Measurements from ENCODE around the gene CPTP. TPM values are rescaled to one million over a fixed set of nuclear protein-coding genes. Genes with fewer than 3 reads are reported as not detected.

CPTP gene
- total RNA-seq, 1 donor from 2014 or later = 36.1 TPM

- no peak for DNase-seq (ENCODE audit: low spot score)
Measured at GRCh38 chr1:1292442-1292779, 32.2 kb upstream of the CPTP start.

GRCh38 chr1:1292851-1293250, 31.8 kb upstream of the CPTP start:
- no peak for DNase-seq (ENCODE audit: low spot score)

GRCh38 chr1:1293263-1294249, 31.0 kb upstream of the CPTP start:
- no peak for DNase-seq (ENCODE audit: low spot score)

GRCh38 chr1:1294250-1294890, 30.2 kb upstream of the CPTP start:
- no peak for DNase-seq (ENCODE audit: low spot score)

GRCh38 chr1:1295154-1295923, 29.3 kb upstream of the CPTP start:
- DNase-seq (ENCODE audit: low spot score) = no peak

GRCh38 chr1:1296070-1297061, 28.2 kb upstream of the CPTP start:
- DNase-seq (ENCODE audit: low spot score) = no peak

- no peak for DNase-seq (ENCODE audit: low spot score)
Measured at GRCh38 chr1:1297802-1298424, 26.7 kb upstream of the CPTP start.

- DNase-seq (ENCODE audit: low spot score) = no peak
Measured at GRCh38 chr1:1298861-1299685, 25.5 kb upstream of the CPTP start.

- no peak for DNase-seq (ENCODE audit: low spot score)
Measured at GRCh38 chr1:1299686-1300351, 24.8 kb upstream of the CPTP start.

GRCh38 chr1:1300352-1300739, 24.3 kb upstream of the CPTP start:
- no peak for DNase-seq (ENCODE audit: low spot score)

- DNase-seq (ENCODE audit: low spot score) = no peak
Measured at GRCh38 chr1:1302006-1302430, 22.6 kb upstream of the CPTP start.

- DNase-seq (ENCODE audit: low spot score) = no peak
Measured at GRCh38 chr1:1302951-1303509, 21.6 kb upstream of the CPTP start.

GRCh38 chr1:1303736-1304135, 20.9 kb upstream of the CPTP start:
- DNase-seq (ENCODE audit: low spot score) = no peak

- DNase-seq (ENCODE audit: low spot score) = peak; percentile 87
Measured at GRCh38 chr1:1304331-1305299, 20.0 kb upstream of the CPTP start.

GRCh38 chr1:1305300-1306069, 19.1 kb upstream of the CPTP start:
- DNase-seq (ENCODE audit: low spot score) = peak; percentile 51

GRCh38 chr1:1306070-1306660, 18.4 kb upstream of the CPTP start:
- DNase-seq (ENCODE audit: low spot score) = no peak
